ENCODE results near the gene NID2. TPM values are rescaled to one million over a fixed set of nuclear protein-coding genes. Genes with fewer than 3 reads are reported as not detected.

NID2 gene
- total and polyA plus RNA-seq, 10 of the 15 experiments (the other 5 are each of a cell fraction or from before 2014, with no cell fraction given), result 0.04 to 0.49 (median 0.23) TPM; not detected in 3

DNA sequence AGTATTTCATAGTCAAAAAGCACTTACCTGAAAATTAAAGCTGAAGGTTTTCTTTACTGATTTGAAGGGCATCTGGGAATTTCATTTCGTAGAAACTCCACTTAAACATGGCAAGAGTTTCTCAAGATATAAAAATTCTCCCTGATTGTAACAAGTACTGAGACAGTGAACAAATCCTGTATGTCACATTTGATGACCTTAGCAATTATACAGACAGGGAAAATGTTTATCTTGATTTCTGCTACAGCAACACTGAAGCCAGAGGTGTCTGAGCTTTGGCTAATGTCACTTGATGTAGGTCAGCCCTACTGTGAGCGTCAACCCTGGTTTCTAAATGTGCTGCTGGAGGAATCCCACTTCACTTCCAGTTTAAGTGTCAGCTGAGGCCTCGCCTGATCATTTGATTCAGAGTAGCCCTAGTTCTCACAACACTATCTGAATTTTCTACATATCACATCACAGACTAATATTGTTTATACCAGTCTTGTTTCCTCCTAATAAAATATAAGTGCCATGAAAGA is 58.6 kb downstream of the NID2 start:
- Histone ChIP-seq H3K27ac (ENCODE audit: control insufficient read depth, insufficient read depth) (no peak overlapping the region), H3K27me3 (replicated peaks in 1 of 2; ENCODE audit: control insufficient read depth in 2 of 2, insufficient read depth in 2 of 2, low read length in 1 of 2) (no peaks in the 10 kb centered on the region), H3K4me1 (ENCODE audit: control insufficient read depth, insufficient read depth, low read length) (no peaks in the 10 kb centered on the region), H3K4me2 (ENCODE audit: control insufficient read depth, insufficient read depth) (no peak overlapping the region), H3K9me3 (replicated peaks; ENCODE audit: control insufficient read depth, insufficient read depth, low read length) (no peaks in the 10 kb centered on the region), H3K4me3 (no peak overlapping the region), H3K79me2 (ENCODE audit: control insufficient read depth, insufficient read depth, low read length) (no peaks in the 10 kb centered on the region), H2AFZ (ENCODE audit: control insufficient read depth, low read depth, low read length) (no peak overlapping the region), H3K36me3 (ENCODE audit: control insufficient read depth in 2 of 2, insufficient read depth in 2 of 2, low read length in 1 of 2) (peaks cover 18 to 33% of the 10 kb centered on the region in 2 experiments), H3K9ac (ENCODE audit: control insufficient read depth, insufficient read depth, low read length) (no peak overlapping the region), H4K20me1 (ENCODE audit: control insufficient read depth, insufficient read depth) (no peaks in the 10 kb centered on the region)
- intact Hi-C loops (cut with micrococcal nuclease; ENCODE audit: unreplicated experiment), result no loop called here
- ChIA-PET CTCF (interaction anchor here (1.2 kb wide), 1 partner anchor 32 kb away, joined by 3 read pairs; no protein-coding TSS in a partner anchor), RAD21 (ENCODE audit: unreplicated experiment) (interaction anchor here (1.2 kb wide), 1 partner anchor 14 kb away, joined by 4 read pairs; no protein-coding TSS in a partner anchor), POLR2A (interaction anchor here (0.9 kb wide), 1 partner anchor 17 kb away, joined by 3 read pairs; no protein-coding TSS in a partner anchor), SMC1A (ENCODE audit: uncharacterized antibody, unreplicated experiment) (interaction anchor here (0.7 to 1.1 kb wide), 2 partner anchors 10 to 14 kb away, joined by 3 read pairs; no protein-coding TSS in a partner anchor)
- FAIRE-seq, result no peak
- no peak for TF ChIP-seq ZSCAN29 (IDR thresholded peaks at IDR 0.05)
- no peak for TF ChIP-seq ESRRA (IDR thresholded peaks at IDR 0.05; ENCODE audit: low read length)
- no peak for TF ChIP-seq NR2F1 (conservative IDR thresholded peaks at IDR 0.05)
- no peak for TF ChIP-seq BCLAF1 (IDR thresholded peaks at IDR 0.05)
- no peak for TF ChIP-seq TBL1XR1 (IDR thresholded peaks at IDR 0.05; ENCODE audit: low read depth, low read length)
- in situ Hi-C loops (cut with MboI), result no loop called here
- no peak for DNase-seq (ENCODE audit: low read depth, low spot score)
- no peak for ATAC-seq
- WGBS (ENCODE audit: insufficient coverage, insufficient replicate concordance, low lambda C conversion rate, missing lambda C conversion rate), result 63% methylated on average over 3 of the region's 3 CpGs
- BruUV-seq (replicated peaks), result no TSS peak

All from GM12878 (cell line).